ENCODE measurements around the gene SPG7. TPM values are rescaled to one million over a fixed set of nuclear protein-coding genes. Genes with fewer than 3 reads are reported as not detected.
A peak's percentile ranks its signal among the peaks of the same experiment; 100 is the strongest.

The SPG7 gene
- total RNA-seq, 4 donors from 2014 or later: 68.6 to 125 (median 74.8) TPM

DNA sequence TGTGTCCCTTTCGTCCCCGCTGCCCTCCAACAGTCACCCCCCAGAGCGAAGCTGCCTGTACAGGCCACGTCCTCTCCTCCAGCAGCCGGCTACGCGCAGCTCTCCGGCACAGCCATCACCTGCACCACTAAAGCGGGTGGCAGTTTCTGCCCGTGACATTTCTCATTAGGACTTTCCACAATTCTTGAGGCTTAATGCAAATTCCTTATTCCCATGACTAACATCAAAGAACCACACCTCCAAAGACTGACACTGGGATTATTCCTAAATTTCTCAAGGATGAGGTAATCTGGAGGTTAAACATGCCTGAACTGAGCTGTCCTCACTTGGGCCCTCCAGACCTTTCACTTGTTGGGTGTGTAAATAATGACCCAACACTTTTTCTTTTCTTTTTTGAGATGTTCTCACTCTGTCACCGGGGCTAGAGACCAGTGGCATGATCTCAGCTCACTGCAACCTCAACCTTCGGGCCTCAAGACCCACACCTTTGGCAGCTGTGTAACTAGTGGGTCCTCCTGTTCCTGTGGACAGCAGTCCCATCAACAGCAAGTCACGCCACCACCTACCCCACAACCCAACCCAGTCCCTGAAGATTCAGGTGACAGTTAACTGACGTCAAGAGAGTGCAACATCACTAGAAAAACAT lies 29.5 kb upstream of the SPG7 start:
- ATAC-seq (ENCODE audit: low FRiP score): peak; percentile 62
- no peak for DNase-seq (ENCODE audit: low spot score)
- TF ChIP-seq, protein P1, sequence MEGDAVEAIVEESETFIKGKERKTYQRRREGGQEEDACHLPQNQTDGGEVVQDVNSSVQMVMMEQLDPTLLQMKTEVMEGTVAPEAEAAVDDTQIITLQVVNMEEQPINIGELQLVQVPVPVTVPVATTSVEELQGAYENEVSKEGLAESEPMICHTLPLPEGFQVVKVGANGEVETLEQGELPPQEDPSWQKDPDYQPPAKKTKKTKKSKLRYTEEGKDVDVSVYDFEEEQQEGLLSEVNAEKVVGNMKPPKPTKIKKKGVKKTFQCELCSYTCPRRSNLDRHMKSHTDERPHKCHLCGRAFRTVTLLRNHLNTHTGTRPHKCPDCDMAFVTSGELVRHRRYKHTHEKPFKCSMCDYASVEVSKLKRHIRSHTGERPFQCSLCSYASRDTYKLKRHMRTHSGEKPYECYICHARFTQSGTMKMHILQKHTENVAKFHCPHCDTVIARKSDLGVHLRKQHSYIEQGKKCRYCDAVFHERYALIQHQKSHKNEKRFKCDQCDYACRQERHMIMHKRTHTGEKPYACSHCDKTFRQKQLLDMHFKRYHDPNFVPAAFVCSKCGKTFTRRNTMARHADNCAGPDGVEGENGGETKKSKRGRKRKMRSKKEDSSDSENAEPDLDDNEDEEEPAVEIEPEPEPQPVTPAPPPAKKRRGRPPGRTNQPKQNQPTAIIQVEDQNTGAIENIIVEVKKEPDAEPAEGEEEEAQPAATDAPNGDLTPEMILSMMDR (IDR thresholded peaks at IDR 0.05): no peak

DNA sequence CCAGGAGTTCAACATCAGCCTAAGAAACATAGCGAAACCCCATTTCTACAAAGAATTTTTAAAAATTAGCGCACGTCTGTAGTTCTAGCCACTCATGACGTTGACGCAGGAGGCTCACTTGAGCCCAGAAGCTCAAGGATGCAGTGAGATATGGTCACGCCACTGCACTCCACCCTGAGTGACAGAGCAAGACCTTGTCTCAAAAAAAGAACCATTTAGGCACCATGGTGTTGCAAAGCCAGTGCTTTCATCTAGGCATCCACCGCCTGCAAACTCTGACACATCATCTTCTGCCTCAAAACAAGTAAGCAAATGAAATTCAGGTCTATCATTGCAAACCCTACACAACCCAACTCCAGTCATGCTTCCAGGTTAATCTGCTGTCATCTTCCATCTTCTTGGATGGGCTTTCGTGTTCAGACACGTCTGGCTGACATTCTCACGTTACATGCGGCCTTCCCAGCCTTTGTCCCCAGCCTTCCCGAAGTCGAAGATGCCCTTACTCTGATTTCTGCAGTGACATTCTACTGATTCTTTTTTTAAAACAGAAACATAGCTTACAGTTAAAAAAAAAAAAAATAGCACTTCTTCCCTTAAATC lies 26.7 kb upstream of the SPG7 start:
- DNase-seq (ENCODE audit: low spot score): no peak
- no peak for ATAC-seq (ENCODE audit: low FRiP score)
- TF ChIP-seq, protein P1 (IDR thresholded peaks at IDR 0.05): no peak

DNA sequence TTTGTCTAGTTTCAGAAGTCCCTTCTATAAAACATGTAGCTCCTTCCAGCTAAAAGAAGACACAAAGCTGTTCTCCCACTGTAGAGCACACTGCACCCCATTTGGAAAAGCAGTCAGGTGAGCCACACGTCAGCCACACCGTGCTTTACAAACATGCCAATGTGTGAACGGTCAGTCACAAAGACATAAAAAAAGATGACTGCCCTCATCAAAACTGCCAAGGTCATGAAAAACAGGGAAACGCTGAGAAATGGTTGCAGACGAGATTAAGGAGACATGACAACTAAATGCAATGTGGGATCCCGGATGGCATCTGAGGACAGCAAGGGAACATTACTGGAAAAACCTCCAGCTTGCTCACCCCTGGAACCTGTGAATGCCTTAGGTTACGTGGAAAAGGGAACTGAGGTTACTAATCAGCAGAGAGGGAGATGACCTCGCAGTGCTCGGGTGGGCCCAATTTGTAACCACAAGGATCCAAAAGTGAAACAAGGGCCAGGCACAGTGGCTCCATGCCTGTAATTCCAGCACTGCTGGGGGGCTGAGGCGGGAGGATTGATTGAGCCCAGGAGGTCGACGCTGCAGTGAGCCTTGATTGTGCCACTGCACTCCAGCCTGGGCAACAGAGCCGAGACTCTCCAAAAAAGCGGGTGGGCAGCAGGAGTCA lies 25.9 kb upstream of the SPG7 start:
- ATAC-seq (ENCODE audit: low FRiP score) (no peak), DNase-seq (ENCODE audit: low spot score) (no peak)
- TF ChIP-seq, protein P1 (IDR thresholded peaks at IDR 0.05): no peak

DNA sequence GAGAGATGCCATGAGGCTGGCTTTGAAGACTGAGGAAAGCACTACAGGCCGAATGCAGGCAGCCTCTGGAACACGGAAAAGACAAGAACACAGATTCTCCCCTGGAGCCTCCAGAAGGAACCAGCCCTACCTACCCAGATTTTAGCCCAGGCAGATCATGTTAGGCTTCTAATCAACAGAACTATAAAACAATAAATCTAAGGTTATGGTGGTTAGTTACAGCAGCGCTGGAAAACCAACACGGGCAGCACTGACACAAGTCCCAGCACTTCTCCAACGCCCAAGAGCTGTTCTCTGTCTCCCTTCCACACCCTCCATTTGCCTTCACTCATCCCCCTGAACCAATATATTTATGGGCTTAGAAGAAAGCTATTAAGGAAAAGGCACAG lies 25.4 kb upstream of the SPG7 start:
- TF ChIP-seq, protein P1 (IDR thresholded peaks at IDR 0.05): no peak

DNA sequence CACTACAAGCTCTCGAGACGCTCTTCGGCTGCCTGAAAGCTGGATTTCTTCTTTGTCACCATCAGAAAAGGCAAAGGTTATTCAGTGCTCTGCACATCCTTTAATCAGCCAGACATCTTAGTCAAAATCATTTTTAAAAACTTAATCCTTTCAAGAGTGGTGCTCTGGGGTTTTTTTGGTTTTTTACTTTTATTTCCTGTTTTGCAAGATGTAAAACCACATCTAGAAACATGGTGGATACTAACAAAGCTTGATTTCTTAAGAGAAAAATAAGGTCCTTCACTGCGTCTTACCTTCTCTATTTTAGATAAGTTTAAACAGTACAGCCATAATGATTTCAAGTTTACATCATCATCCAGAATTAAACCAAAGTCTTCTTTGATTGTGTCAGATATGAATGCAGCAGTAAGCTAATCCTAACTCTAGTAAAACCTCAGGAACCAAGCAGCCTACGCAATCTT lies 24.1 kb upstream of the SPG7 start:
- TF ChIP-seq, protein P1 (IDR thresholded peaks at IDR 0.05): no peak
- no peak for ATAC-seq (ENCODE audit: low FRiP score)
- no peak for DNase-seq (ENCODE audit: low spot score)

More for the DNA sequence above, 25.4 kb upstream of the SPG7 start:
- no peak for DNase-seq (ENCODE audit: low spot score)
- ATAC-seq (ENCODE audit: low FRiP score): no peak

DNA sequence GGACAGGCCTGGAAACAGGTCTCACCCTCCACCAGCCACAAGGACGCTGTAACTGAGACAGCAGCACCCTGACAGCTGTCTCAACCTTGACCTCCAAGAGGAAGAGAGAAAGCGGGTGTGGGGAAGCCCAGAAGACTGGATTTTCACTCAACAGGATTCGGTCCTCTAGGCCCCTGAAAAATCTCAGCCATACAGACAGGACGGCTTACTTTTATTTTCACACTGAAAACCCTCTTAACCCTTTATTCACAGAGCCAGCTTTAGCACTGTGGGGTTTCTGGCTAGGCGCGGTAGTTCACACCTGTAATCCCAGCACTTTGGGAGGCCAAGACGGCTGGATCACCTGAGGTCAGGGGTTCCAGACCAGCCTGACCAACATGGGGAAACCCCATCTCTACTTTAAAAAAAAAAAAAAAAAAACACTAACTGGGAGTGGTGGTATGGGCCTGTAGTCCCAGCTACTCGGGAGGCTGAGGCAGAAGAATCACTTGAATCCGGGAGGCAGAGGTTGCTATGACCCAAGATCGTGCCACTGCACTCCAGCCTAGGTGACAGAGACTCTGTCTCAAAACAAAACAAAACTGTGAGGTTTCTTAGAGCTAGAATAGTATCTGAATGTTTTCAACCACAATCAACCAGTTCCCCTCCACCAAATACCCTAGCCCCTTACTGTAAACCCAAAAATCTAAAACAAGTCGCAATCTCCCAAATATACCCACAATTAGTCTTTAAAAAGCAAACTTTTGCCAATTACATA lies 23.1 kb upstream of the SPG7 start:
- DNase-seq (ENCODE audit: low spot score) (no peak), ATAC-seq (ENCODE audit: low FRiP score) (no peak)
- TF ChIP-seq, protein P1 (IDR thresholded peaks at IDR 0.05): no peak
